Right atrium auricular region (tissue), 2 donors: ENCODE measurements around the gene RASGRP4. TPM values are rescaled to one million over a fixed set of nuclear protein-coding genes. Genes with fewer than 3 reads are reported as not detected.
"Not testable (repeated sequence)": the region's sequence is repeated elsewhere in the genome, so short reads cannot be mapped to it uniquely, and the experiment has no call there.

Source experiments
- DNase-seq: peaks from one replicate; pipeline ENCODE4 v3.0.0-alpha.2; 2019; ENCODE audit warnings: low spot score
- H3K27ac ChIP-seq, 2 donors: fragments of 200-600 bp; sonication (generic); 1 replicate in 1 of 2; 2 replicates in 1 of 2; pipeline ENCODE4 v1.5.1; 2016 to 2019
- H3K27me3 ChIP-seq, 2 donors: fragments of 200-600 bp; sonication (generic); one replicate each; pipeline versions ENCODE4 v1.5.1 to v1.6.0; 2017 to 2019
- H3K36me3 ChIP-seq: fragments of 200-600 bp; sonication (generic); one replicate; pipeline ENCODE4 v1.5.1; 2016
- H3K4me1 ChIP-seq, 2 donors: fragments of 200-600 bp; sonication (generic); one replicate each; pipeline versions ENCODE4 v1.5.1 to v1.6.0; 2017 to 2019
- H3K4me3 ChIP-seq, 2 donors: fragments of 200-600 bp; sonication (generic); 1 replicate in 1 of 2; 2 replicates in 1 of 2; pipeline ENCODE4 v1.5.1; 2017 to 2019; ENCODE audit warnings: mild to moderate bottlenecking in 1 of 2, moderate library complexity in 1 of 2
- H3K9me3 ChIP-seq, 2 donors: fragments of 200-600 bp; sonication (generic); one replicate each; pipeline ENCODE4 v1.5.1; 2019
- CTCF ChIP-seq, 2 donors: fragments of 200-600 bp; sonication (generic); IDR thresholded peaks; one replicate each; pipeline ENCODE4 v1.5.1; 2019; ENCODE audit warnings: antibody characterized with exemption in 2 of 2
- total RNA-seq, 2 donors: library from RNA; depleted of rRNA; stranded (reverse); fragments of >200 nt; gene quantifications; one replicate each; pipeline ENCODE4 v1.1.0, GENCODE V29; 2016

Gene RASGRP4
- total RNA-seq, 2 donors from 2014 or later = 1.1 to 2.9 TPM

GRCh38 chr19:38417544-38418506, 8.2 kb downstream of the RASGRP4 start:
- Histone ChIP-seq H3K4me3 (peak overlapping the region; percentile 27 to 48), H3K27me3 (no peaks in the 10 kb centered on the region), H3K27ac (no peak overlapping the region), H3K36me3 (no peaks in the 10 kb centered on the region), H3K9me3 (no peaks in the 10 kb centered on the region), H3K4me1 (peaks cover 0 to 11% of the 10 kb centered on the region in 2 donors)
- DNase-seq = peak; percentile 71
- no peak for TF ChIP-seq CTCF (IDR thresholded peaks at IDR 0.05)

- peaks cover 0 to 11% of the 10 kb centered on the region in 2 donors for H3K4me1 ChIP-seq
- H3K36me3 ChIP-seq = no peaks in the 10 kb centered on the region
- no peaks in the 10 kb centered on the region for H3K27me3 ChIP-seq
- DNase-seq = no peak
- no peak for TF ChIP-seq CTCF (IDR thresholded peaks at IDR 0.05)
- no peaks in the 10 kb centered on the region for H3K9me3 ChIP-seq
- H3K4me3 ChIP-seq = no peak overlapping the region
- no peak overlapping the region for H3K27ac ChIP-seq
Measured at GRCh38 chr19:38417146-38417543, 8.9 kb downstream of the RASGRP4 start.

- Histone ChIP-seq H3K9me3 (no peaks in the 10 kb centered on the region), H3K27ac (no peak overlapping the region), H3K4me1 (peaks cover 0 to 10% of the 10 kb centered on the region in 2 donors), H3K4me3 (no peak overlapping the region), H3K36me3 (no peaks in the 10 kb centered on the region), H3K27me3 (no peaks in the 10 kb centered on the region)
- TF ChIP-seq CTCF (IDR thresholded peaks at IDR 0.05) = no peak
- no peak for DNase-seq
Measured at GRCh38 chr19:38413416-38413815, 12.6 kb downstream of the RASGRP4 start.

GRCh38 chr19:38412961-38413360, 13.1 kb downstream of the RASGRP4 start:
- H3K4me3 ChIP-seq = no peak overlapping the region
- no peak overlapping the region for H3K27ac ChIP-seq
- no peak for TF ChIP-seq CTCF (IDR thresholded peaks at IDR 0.05)
- no peak for DNase-seq
- H3K27me3 ChIP-seq = no peaks in the 10 kb centered on the region
- peaks cover 0 to 5% of the 10 kb centered on the region in 2 donors for H3K4me1 ChIP-seq
- no peaks in the 10 kb centered on the region for H3K9me3 ChIP-seq
- no peaks in the 10 kb centered on the region for H3K36me3 ChIP-seq

- no peaks in the 10 kb centered on the region for H3K36me3 ChIP-seq
- TF ChIP-seq CTCF (IDR thresholded peaks at IDR 0.05) = no peak
- no peaks in the 10 kb centered on the region for H3K9me3 ChIP-seq
- H3K27ac ChIP-seq = no peak overlapping the region
- no peak for DNase-seq
- no peaks in the 10 kb centered on the region for H3K27me3 ChIP-seq
- no peak overlapping the region for H3K4me3 ChIP-seq
- H3K4me1 ChIP-seq = peaks cover 0 to under 1% of the 10 kb centered on the region in 2 donors
Measured at GRCh38 chr19:38412491-38412890, 13.5 kb downstream of the RASGRP4 start.

GRCh38 chr19:38411898-38412297, 14.1 kb downstream of the RASGRP4 start:
- H3K4me1 ChIP-seq, DNase-seq, H3K9me3 ChIP-seq, H3K36me3 ChIP-seq, H3K27ac ChIP-seq, H3K4me3 ChIP-seq, H3K27me3 ChIP-seq: not testable (repeated sequence)
